GM19023 (cell line): Measurements from ENCODE around the gene ABHD4.
"Not testable (repeated sequence)": the region's sequence is repeated elsewhere in the genome, so short reads cannot be mapped to it uniquely, and the experiment has no call there.

ENCODE experiments used
- ATAC-seq: cut with Tn5 transposase; IDR thresholded peaks from one replicate; pipeline ENCODE4 v1.9.1; 2021; ENCODE audit warnings: mild to moderate bottlenecking, moderate library complexity; ENCODE audit not compliant: unreplicated experiment

The ABHD4 gene

DNA sequence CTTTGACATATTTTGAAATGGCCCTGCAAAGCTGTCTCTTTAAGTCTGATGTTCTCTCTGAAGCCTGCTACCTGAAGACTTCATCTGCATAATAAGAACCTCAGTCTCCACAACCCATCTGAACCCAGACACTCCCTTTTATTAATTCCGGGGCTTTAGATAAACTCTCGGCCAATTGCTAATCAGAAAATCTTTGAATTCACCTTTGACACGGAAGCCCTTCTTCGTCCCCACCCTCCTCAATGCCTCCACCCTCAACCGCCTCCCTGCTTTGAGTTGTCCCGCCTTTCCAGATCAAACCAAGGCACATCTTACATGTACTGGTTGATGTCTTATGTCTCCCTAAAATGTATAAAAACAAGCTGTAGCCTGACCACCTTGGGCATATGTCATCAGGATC, 28.5 kb downstream of the ABHD4 start:
- no peak for ATAC-seq

DNA sequence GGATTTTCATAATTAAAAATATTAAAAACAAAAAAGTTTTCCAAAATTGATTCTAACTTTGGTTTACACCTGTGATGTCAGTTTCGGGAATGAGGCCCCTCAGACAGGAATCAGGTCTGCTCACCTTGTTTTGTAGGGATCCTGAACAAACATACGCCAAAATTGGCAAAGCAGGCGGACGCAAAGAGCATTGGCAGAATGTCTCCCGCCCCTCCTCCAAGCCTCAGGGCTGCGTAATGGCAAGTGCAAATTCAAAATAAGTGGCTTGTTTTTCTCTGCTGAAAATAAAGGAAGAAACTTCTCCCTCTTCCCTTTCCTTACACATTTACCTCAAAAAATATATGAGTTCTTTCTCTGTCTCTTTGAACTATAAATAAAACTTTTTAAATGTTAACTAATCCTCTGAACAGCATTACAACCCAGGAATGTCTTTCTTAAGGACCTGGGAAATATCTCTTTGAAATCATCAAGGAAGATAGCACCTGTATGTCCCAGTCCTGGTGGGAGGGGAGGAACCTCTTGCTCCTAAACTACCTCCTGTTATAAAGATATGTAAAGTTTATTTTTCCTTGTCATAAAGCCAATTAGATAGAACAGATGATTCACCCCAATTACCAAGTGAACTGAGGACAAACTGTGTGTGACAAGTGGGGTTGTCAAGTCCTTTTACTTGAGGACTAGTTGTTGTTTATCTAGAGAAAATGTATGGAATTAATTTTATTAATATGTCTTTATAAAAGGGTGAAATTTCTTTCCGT, 29.6 kb downstream of the ABHD4 start:
- no peak for ATAC-seq

DNA sequence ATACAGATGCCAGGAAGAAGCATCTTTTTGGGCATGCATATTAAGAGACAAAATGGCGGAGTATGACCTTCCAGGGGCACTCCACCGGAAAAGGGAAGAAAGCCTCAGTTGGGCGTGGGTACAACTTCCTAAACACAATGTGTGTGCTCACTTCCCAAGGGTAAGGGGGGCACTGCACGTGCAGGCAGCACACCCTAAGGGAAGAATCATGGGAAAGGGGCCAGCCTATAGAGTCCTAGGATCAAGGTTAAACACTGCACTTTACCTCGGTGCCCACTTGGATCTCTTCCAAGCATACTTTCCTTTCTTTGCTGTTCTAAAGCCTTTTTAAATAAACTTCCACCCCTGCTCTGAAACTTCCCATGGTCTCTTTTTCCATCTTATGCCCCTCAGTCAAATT, 31.3 kb downstream of the ABHD4 start:
- ATAC-seq = no peak

DNA sequence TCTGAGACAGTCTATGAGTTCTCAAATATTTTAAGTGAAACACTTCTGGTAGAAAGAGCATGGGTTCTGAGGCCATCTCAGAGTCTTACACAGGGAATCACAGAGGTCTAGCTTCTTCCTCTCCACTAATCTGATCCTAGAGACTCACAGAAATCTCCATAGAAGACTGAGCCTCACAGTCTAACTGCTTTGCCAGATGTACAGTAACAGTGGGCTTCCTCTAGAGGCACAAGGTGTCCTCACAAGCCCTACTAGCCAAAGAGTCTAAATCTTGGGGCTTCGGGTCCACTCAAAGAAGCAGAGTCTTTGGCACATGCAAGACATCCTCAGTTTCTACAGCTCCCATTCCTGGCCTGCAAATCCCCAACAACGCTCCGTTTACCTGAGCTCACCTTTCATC, 32.0 kb downstream of the ABHD4 start:
- no peak for ATAC-seq

GRCh38 chr14:22630486-22630885, 32.4 kb downstream of the ABHD4 start:
- no peak for ATAC-seq

- ATAC-seq = no peak
Measured at GRCh38 chr14:22634233-22634900, 36.3 kb downstream of the ABHD4 start.

- not testable (repeated sequence) for ATAC-seq
Measured at GRCh38 chr14:22635980-22636379, 37.9 kb downstream of the ABHD4 start.

GRCh38 chr14:22640192-22640591, 42.1 kb downstream of the ABHD4 start:
- ATAC-seq = no peak

- no peak for ATAC-seq
Measured at GRCh38 chr14:22641846-22642245, 43.7 kb downstream of the ABHD4 start.

DNA sequence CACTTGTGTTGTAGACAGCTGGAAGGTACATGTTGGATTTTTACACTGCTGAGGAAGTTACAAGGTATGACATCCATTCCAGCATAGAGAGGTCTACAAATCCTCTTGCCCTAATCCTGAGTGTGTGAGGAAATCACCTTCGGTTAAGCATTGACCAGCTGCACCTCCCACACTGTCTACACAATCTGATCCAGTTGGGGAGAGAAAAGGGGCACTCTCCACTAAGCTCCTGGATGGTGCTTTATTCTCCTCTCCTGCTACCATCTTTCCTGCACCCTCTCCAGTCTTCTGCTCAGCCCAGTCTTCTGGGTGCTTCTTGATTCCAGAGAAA, 46.2 kb downstream of the ABHD4 start, which contains the start of gene OR6J1:
Gene OR6J1, minus strand, starts transcription at position 48 of the 331 bp plus-strand sequence. CDS start 9,541 bp downstream, outside the sequence.
- ATAC-seq = no peak

- no peak for ATAC-seq
Measured at GRCh38 chr14:22646570-22647254, 48.6 kb downstream of the ABHD4 start.

GRCh38 chr14:22648506-22648905, 50.4 kb downstream of the ABHD4 start:
- ATAC-seq = no peak

DNA sequence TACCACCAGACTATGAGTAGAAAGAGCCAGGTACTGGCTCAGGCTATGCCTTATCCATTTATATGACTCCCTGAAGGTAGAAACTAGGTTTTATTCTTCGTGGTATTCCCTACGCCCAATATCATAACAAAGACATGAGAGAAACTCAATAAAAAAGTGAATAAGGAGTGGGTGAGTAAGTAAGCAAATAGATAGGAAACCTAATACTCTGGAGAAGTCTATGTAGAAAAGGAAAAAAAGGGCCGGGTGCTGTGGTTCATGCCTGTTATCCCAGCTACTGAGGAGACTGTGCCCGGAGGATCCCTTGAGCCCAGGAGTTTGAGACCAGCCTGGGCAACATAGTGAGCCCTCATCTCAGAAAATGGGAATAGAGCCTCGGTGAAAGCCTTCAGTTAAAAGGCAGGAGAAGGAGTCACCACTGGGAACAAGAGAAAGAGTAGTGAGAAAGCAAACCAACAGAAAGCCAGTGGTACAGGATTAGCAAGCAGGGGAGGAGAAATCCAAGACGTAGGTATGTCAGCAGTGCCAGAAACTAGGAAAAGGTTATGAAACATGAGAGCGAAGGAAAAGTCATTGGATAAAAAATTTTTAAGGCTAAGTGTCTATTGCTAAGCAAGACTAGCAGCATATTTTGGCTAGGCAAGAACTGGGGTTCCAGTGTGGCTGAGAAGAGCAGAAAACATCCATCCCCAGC, 52.1 kb downstream of the ABHD4 start:
- ATAC-seq = no peak

- peak; percentile 62 for ATAC-seq
Measured at GRCh38 chr14:22650960-22651521, 52.9 kb downstream of the ABHD4 start.

- no peak for ATAC-seq
Measured at GRCh38 chr14:22651586-22651985, 53.5 kb downstream of the ABHD4 start.

- ATAC-seq = peak; percentile 66
Measured at GRCh38 chr14:22653012-22653621, 55.0 kb downstream of the ABHD4 start.

DNA sequence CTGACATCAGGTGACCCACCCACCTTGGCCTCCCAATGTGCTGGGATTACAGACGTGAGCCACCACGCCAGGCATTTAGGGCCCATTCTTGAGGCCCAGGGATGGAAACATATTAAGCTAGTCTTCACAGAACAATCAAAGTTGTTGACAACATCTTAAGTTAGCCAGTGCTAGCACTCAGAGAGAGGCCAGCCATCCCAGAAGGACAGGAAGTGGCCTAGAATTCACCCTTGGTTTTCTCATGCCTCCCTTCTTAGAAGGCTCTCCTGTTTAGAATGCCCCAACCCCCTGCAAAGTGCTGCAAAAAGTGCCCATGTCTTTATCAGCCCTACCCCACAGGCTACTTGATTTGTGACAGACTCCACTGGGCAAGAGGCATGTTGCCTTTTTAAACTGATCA, 58.1 kb downstream of the ABHD4 start:
- no peak for ATAC-seq

DNA sequence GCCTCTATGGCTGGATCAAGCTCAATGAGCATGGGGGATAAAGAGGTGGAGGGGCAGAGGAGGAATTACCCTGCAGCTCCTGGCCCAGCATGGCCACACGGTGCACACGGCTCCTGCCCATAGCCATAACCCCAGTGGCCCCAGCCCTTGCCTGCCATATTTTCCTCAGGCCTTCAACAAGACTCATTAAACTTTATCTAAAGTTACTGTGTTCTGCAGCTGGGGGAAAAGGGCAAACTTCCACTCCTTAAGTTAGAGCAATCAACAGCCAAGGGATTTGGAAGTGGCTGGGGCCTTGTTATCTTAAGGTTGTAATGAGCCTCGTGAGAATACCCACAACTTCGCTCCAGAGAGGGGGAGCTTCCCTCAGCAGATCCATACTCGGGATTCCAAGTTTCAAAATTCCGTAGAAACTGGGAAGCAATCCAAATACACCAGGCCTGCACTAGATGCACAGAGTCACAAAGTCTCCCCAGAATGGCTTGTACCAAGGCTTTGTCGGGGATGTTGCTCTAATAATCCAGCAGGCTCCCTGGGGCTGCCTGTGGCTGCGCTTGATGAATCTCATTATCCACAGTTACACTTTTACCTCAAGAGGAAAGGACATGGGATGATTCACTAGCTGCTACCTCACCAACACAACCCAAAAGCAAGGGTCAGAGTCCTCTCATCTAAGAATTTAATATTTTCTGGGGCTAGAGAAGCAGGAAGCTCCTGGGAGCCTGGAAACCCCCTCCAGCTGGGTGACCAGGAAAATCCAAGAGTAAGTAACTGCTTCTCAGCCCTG, 59.0 kb downstream of the ABHD4 start:
- no peak for ATAC-seq

- no peak for ATAC-seq
Measured at GRCh38 chr14:22657861-22658260, 59.8 kb downstream of the ABHD4 start.

GRCh38 chr14:22658946-22659345, 60.8 kb downstream of the ABHD4 start:
- ATAC-seq = no peak
